HPDE6-E6E7 (cell line): Measurements from ENCODE around the gene DEF6.
"Not testable (repeated sequence)": the region's sequence is repeated elsewhere in the genome, so short reads cannot be mapped to it uniquely, and the experiment has no call there.

Experiments
- DNase-seq: peaks from one replicate; pipeline ENCODE4 v3.0.0; 2011; ENCODE audit warnings: missing footprints; ENCODE audit errors: extremely low spot score

DEF6 gene

GRCh38 chr6:35282472-35282871, 15.1 kb upstream of the DEF6 start:
- DNase-seq, result no peak

- no peak for DNase-seq
These were observed 14.3 kb upstream of the DEF6 start for GRCh38 chr6:35283361-35283760.

GRCh38 chr6:35287671-35288396, 9.8 kb upstream of the DEF6 start:
- DNase-seq, result no peak

- no peak for DNase-seq
These were observed 8.8 kb upstream of the DEF6 start for GRCh38 chr6:35288834-35289233.

- no peak for DNase-seq
These were observed 6.1 kb upstream of the DEF6 start for GRCh38 chr6:35291491-35291890.

GRCh38 chr6:35292494-35292893, 5.1 kb upstream of the DEF6 start:
- DNase-seq, result no peak

GRCh38 chr6:35293681-35294080, 3.9 kb upstream of the DEF6 start:
- DNase-seq, result no peak

- peak; percentile 67 for DNase-seq
These were observed 3.2 kb upstream of the DEF6 start for GRCh38 chr6:35294308-35294945.

GRCh38 chr6:35295036-35295435, 2.6 kb upstream of the DEF6 start:
- DNase-seq, result no peak

GRCh38 chr6:35295521-35296315, 1.9 kb upstream of the DEF6 start:
- no peak for DNase-seq

- DNase-seq, result no peak
These were observed 552 bp upstream of the DEF6 start for GRCh38 chr6:35296931-35297600.

GRCh38 chr6:35298625-35299140, 1.1 kb downstream of the DEF6 start:
- no peak for DNase-seq

GRCh38 chr6:35299674-35300073, 2.1 kb downstream of the DEF6 start:
- no peak for DNase-seq

GRCh38 chr6:35300848-35301247, 3.2 kb downstream of the DEF6 start:
- DNase-seq, result no peak

GRCh38 chr6:35302604-35303241, 5.1 kb downstream of the DEF6 start:
- DNase-seq, result peak; percentile 69

- DNase-seq, result no peak
These were observed 6.7 kb downstream of the DEF6 start for GRCh38 chr6:35304299-35304698.

- DNase-seq, result no peak
These were observed 7.5 kb downstream of the DEF6 start for GRCh38 chr6:35305117-35305516.

GRCh38 chr6:35307138-35307537, 9.5 kb downstream of the DEF6 start:
- DNase-seq, result not testable (repeated sequence)

- DNase-seq, result not testable (repeated sequence)
These were observed 10.9 kb downstream of the DEF6 start for GRCh38 chr6:35308543-35308942.

- no peak for DNase-seq
These were observed 12.1 kb downstream of the DEF6 start for GRCh38 chr6:35309611-35310264.

GRCh38 chr6:35310265-35310831, 12.7 kb downstream of the DEF6 start:
- DNase-seq, result no peak
